ENCODE data around the gene UCKL1.
"Not testable (repeated sequence)": the region's sequence is repeated elsewhere in the genome, so short reads cannot be mapped to it uniquely, and the experiment has no call there.

Gene UCKL1

GRCh38 chr20:63972312-63973159 lies 16.3 kb upstream of the UCKL1 start:
- DNase-seq (ENCODE audit: low read depth), result no peak

GRCh38 chr20:63971960-63972311 lies 15.7 kb upstream of the UCKL1 start:
- DNase-seq (ENCODE audit: low read depth), result not testable (repeated sequence)

- no peak for DNase-seq (ENCODE audit: low read depth)
Observed at GRCh38 chr20:63970714-63971431, 14.7 kb upstream of the UCKL1 start.

- DNase-seq (ENCODE audit: low read depth), result no peak
Observed at GRCh38 chr20:63969838-63970713, 13.9 kb upstream of the UCKL1 start, which contains the start of gene ZNF512B. TSS of gene ZNF512B (minus strand) at chr20:63969930. CDS start at chr20:63967950, 1,980 bp downstream.

GRCh38 chr20:63968928-63969760 lies 12.9 kb upstream of the UCKL1 start:
- DNase-seq (ENCODE audit: low read depth), result no peak

GRCh38 chr20:63968136-63968927 lies 12.1 kb upstream of the UCKL1 start:
- no peak for DNase-seq (ENCODE audit: low read depth)

- DNase-seq (ENCODE audit: low read depth), result no peak
Observed at GRCh38 chr20:63967330-63968135, 11.3 kb upstream of the UCKL1 start.

GRCh38 chr20:63966944-63967322 lies 10.7 kb upstream of the UCKL1 start:
- no peak for DNase-seq (ENCODE audit: low read depth)

GRCh38 chr20:63966172-63966943 lies 10.1 kb upstream of the UCKL1 start:
- no peak for DNase-seq (ENCODE audit: low read depth)

- DNase-seq (ENCODE audit: low read depth), result no peak
Observed at GRCh38 chr20:63964412-63964811, 8.2 kb upstream of the UCKL1 start.

- no peak for DNase-seq (ENCODE audit: low read depth)
Observed at GRCh38 chr20:63963784-63964301, 7.6 kb upstream of the UCKL1 start.

GRCh38 chr20:63963348-63963741 lies 7.1 kb upstream of the UCKL1 start:
- no peak for DNase-seq (ENCODE audit: low read depth)

- no peak for DNase-seq (ENCODE audit: low read depth)
Observed at GRCh38 chr20:63962426-63963347, 6.5 kb upstream of the UCKL1 start.

- DNase-seq (ENCODE audit: low read depth), result no peak
Observed at GRCh38 chr20:63961664-63962425, 5.6 kb upstream of the UCKL1 start.

- not testable (repeated sequence) for DNase-seq (ENCODE audit: low read depth)
Observed at GRCh38 chr20:63960654-63961621, 4.7 kb upstream of the UCKL1 start.

GRCh38 chr20:63959699-63960075 lies 3.5 kb upstream of the UCKL1 start:
- DNase-seq (ENCODE audit: low read depth), result no peak

Measured in stimulated activated CD8-positive, alpha-beta memory T cell treated with anti-CD3 and anti-CD28 coated beads, Interleukin-15, amount 100 ng/mL, for 24 hours (primary cell).